Measurements from ENCODE around the gene JHY.

DNA sequence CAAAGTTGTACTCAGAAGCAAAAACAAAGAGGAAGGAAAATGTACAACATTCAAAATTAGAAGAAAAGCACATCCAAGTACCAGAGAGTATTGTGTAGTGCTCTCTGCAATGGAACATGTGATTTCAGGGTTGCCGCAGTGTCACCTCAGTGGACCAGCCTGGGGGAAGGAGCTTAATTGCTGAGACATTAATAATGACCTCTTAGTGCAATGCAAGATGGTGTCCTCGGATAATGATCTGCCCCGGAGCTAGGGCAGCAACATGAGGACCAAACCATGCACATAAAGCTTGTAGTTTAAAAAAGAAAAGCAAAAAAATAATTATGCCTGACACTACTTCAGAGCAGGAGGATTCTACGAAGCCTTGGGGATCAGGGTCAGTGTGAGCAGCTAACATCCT is 11.3 kb upstream of the JHY start:
- TF ChIP-seq, protein P1, sequence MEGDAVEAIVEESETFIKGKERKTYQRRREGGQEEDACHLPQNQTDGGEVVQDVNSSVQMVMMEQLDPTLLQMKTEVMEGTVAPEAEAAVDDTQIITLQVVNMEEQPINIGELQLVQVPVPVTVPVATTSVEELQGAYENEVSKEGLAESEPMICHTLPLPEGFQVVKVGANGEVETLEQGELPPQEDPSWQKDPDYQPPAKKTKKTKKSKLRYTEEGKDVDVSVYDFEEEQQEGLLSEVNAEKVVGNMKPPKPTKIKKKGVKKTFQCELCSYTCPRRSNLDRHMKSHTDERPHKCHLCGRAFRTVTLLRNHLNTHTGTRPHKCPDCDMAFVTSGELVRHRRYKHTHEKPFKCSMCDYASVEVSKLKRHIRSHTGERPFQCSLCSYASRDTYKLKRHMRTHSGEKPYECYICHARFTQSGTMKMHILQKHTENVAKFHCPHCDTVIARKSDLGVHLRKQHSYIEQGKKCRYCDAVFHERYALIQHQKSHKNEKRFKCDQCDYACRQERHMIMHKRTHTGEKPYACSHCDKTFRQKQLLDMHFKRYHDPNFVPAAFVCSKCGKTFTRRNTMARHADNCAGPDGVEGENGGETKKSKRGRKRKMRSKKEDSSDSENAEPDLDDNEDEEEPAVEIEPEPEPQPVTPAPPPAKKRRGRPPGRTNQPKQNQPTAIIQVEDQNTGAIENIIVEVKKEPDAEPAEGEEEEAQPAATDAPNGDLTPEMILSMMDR (IDR thresholded peaks at IDR 0.05): no peak
- no peak for TF ChIP-seq POLR2A (IDR thresholded peaks at IDR 0.05)

Measured in breast epithelium (tissue), 3 donors.